Prostate gland (tissue), 2 donors: ENCODE results near the gene LZTS2.

Experiments used
- POLR2AphosphoS5 ChIP-seq: sonication (generic); formaldehyde crosslinking; IDR thresholded peaks from one replicate; pipeline ENCODE4 v1.6.1; 2017; ENCODE audit warnings: antibody characterized with exemption
- TF ChIP-seq, protein P1 (sequence below), 4 experiments: fragments of 200-600 bp in 2 of 4; fragments of 450-650 bp in 2 of 4; sonication (generic) in 2 of 4; IDR thresholded peaks; 1 replicate in 3 of 4; 2 replicates in 1 of 4; pipeline ENCODE4 v1.5.1; 2016 to 2019; ENCODE audit warnings: antibody characterized with exemption in 4 of 4, mild to moderate bottlenecking in 2 of 4, moderate library complexity in 2 of 4

DNA sequence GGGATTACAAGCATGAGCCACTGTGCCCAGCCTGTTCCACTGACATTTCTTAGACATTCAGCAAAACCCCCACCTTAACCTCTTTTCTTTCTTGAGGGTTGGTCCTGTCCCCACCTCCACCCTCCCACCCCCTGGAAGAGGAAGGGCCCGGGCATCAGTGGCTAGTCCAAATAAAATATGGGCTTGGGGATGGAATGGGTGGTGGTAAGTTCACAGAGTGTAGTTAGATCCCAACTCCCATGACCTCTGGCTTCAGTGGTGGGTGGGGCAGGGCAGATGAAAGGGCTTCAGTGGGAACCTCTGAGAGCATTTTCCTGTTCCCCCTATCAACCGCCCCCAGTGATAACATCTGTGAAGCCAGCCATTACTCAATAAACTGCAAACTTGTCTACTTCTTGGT lies 41.2 kb downstream of the LZTS2 start:
- TF ChIP-seq POLR2AphosphoS5: no peak
- TF ChIP-seq, protein P1, sequence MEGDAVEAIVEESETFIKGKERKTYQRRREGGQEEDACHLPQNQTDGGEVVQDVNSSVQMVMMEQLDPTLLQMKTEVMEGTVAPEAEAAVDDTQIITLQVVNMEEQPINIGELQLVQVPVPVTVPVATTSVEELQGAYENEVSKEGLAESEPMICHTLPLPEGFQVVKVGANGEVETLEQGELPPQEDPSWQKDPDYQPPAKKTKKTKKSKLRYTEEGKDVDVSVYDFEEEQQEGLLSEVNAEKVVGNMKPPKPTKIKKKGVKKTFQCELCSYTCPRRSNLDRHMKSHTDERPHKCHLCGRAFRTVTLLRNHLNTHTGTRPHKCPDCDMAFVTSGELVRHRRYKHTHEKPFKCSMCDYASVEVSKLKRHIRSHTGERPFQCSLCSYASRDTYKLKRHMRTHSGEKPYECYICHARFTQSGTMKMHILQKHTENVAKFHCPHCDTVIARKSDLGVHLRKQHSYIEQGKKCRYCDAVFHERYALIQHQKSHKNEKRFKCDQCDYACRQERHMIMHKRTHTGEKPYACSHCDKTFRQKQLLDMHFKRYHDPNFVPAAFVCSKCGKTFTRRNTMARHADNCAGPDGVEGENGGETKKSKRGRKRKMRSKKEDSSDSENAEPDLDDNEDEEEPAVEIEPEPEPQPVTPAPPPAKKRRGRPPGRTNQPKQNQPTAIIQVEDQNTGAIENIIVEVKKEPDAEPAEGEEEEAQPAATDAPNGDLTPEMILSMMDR (IDR thresholded peaks at IDR 0.05): no peak
